ENCODE data around the gene MCU. TPM values are rescaled to one million over a fixed set of nuclear protein-coding genes. Genes with fewer than 3 reads are reported as not detected.

Gene MCU
- total RNA-seq, 2 experiments from 2014 or later, result 9.4 to 9.9 TPM

GRCh38 chr10:72720814-72721660 lies 29.1 kb downstream of the MCU start:
- ChIA-PET CTCF (ENCODE audit: unreplicated experiment) (no interaction called here), POLR2A (interaction anchor here (0.6 kb wide), 1 partner anchor 31 kb away, joined by 3 read pairs; no protein-coding TSS in a partner anchor)
- DNase-seq (ENCODE audit: low spot score), result no peak
- Histone ChIP-seq H3K4me3 (ENCODE audit: low read depth, low read length, poor library complexity, severe bottlenecking) (no peak overlapping the region), H3K4me1 (ENCODE audit: insufficient read depth, low read length, poor library complexity, severe bottlenecking) (no peaks in the 10 kb centered on the region), H3K4me2 (ENCODE audit: low read length) (no peak overlapping the region), H3K9me3 (ENCODE audit: low read length) (no peaks in the 10 kb centered on the region), H3K36me3 (ENCODE audit: insufficient read depth, low read length) (no peaks in the 10 kb centered on the region), H3K9me2 (ENCODE audit: insufficient read depth, low read length) (no peaks in the 10 kb centered on the region), H3K27ac (ENCODE audit: low read depth, low read length, poor library complexity, severe bottlenecking) (no peak overlapping the region), H2AFZ (ENCODE audit: low read length) (no peak overlapping the region), H3K79me2 (ENCODE audit: insufficient read depth, low read depth, low read length) (no peaks in the 10 kb centered on the region), H4K20me1 (ENCODE audit: insufficient read depth, low read length) (0 out of 2 replicates have a peak, but pooled peaks cover 5% of the 10 kb centered on the region)
- intact Hi-C loops (cut with micrococcal nuclease; ENCODE audit: unreplicated experiment), result no loop called here
- TF ChIP-seq CTCF (conservative IDR thresholded peaks at IDR 0.05; ENCODE audit: low read length) (no peak), EZH2phosphoT487 (IDR thresholded peaks at IDR 0.05; ENCODE audit: borderline replicate concordance, low read depth, low read length) (no peak)
- no TSS peak for BruUV-seq (replicated peaks)

- TF ChIP-seq CTCF (conservative IDR thresholded peaks at IDR 0.05; ENCODE audit: low read length), result no peak
- no peak for TF ChIP-seq EZH2phosphoT487 (IDR thresholded peaks at IDR 0.05; ENCODE audit: borderline replicate concordance, low read depth, low read length)
- H3K9me3 ChIP-seq (ENCODE audit: low read length), result no peaks in the 10 kb centered on the region
- POLR2A ChIA-PET, result interaction anchor here (0.6 kb wide), 1 partner anchor 791 kb away, joined by 3 read pairs; no protein-coding TSS in a partner anchor
- no peak overlapping the region for H3K4me3 ChIP-seq (ENCODE audit: low read depth, low read length, poor library complexity, severe bottlenecking)
- BruUV-seq (replicated peaks), result no TSS peak
- CTCF ChIA-PET (ENCODE audit: unreplicated experiment), result no interaction called here
- intact Hi-C loops (cut with micrococcal nuclease; ENCODE audit: unreplicated experiment), result no loop called here
- H3K36me3 ChIP-seq (ENCODE audit: insufficient read depth, low read length), result no peaks in the 10 kb centered on the region
- H3K9me2 ChIP-seq (ENCODE audit: insufficient read depth, low read length), result no peaks in the 10 kb centered on the region
- H3K79me2 ChIP-seq (ENCODE audit: insufficient read depth, low read depth, low read length), result no peaks in the 10 kb centered on the region
- no peak overlapping the region for H3K4me2 ChIP-seq (ENCODE audit: low read length)
- H3K27ac ChIP-seq (ENCODE audit: low read depth, low read length, poor library complexity, severe bottlenecking), result no peak overlapping the region
- DNase-seq (ENCODE audit: low spot score), result no peak
- no peak overlapping the region for H2AFZ ChIP-seq (ENCODE audit: low read length)
- no peaks in the 10 kb centered on the region for H3K4me1 ChIP-seq (ENCODE audit: insufficient read depth, low read length, poor library complexity, severe bottlenecking)
- H4K20me1 ChIP-seq (ENCODE audit: insufficient read depth, low read length), result 0 out of 2 replicates have a peak, but pooled peaks cover 5% of the 10 kb centered on the region
Measured at GRCh38 chr10:72727130-72727529, 35.2 kb downstream of the MCU start.

- BruUV-seq (replicated peaks), result no TSS peak
- H3K9me2 ChIP-seq (ENCODE audit: insufficient read depth, low read length), result no peaks in the 10 kb centered on the region
- POLR2A ChIA-PET, result no interaction called here
Measured at GRCh38 chr10:72728462-72728861, 36.5 kb downstream of the MCU start.

More at GRCh38 chr10:72728462-72728861, 36.5 kb downstream of the MCU start:
- TF ChIP-seq EZH2phosphoT487 (IDR thresholded peaks at IDR 0.05; ENCODE audit: borderline replicate concordance, low read depth, low read length), result no peak
- no peak for TF ChIP-seq CTCF (conservative IDR thresholded peaks at IDR 0.05; ENCODE audit: low read length)
- Histone ChIP-seq H3K4me1 (ENCODE audit: insufficient read depth, low read length, poor library complexity, severe bottlenecking) (no peaks in the 10 kb centered on the region), H3K79me2 (ENCODE audit: insufficient read depth, low read depth, low read length) (no peaks in the 10 kb centered on the region), H2AFZ (ENCODE audit: low read length) (no peak overlapping the region), H3K36me3 (ENCODE audit: insufficient read depth, low read length) (no peaks in the 10 kb centered on the region), H4K20me1 (ENCODE audit: insufficient read depth, low read length) (0 out of 2 replicates have a peak, but pooled peaks cover 3% of the 10 kb centered on the region), H3K9me3 (ENCODE audit: low read length) (no peaks in the 10 kb centered on the region), H3K4me2 (ENCODE audit: low read length) (no peak overlapping the region), H3K4me3 (ENCODE audit: low read depth, low read length, poor library complexity, severe bottlenecking) (no peak overlapping the region), H3K27ac (ENCODE audit: low read depth, low read length, poor library complexity, severe bottlenecking) (no peak overlapping the region)
- no peak for DNase-seq (ENCODE audit: low spot score)
- CTCF ChIA-PET (ENCODE audit: unreplicated experiment), result no interaction called here
- intact Hi-C loops (cut with micrococcal nuclease; ENCODE audit: unreplicated experiment), result no loop called here
